NCI-H2171 treated with DMSO at 0.1 percent for 48 hours (cell line): ENCODE results near the gene BST1.
"Not testable (repeated sequence)": the region's sequence is repeated elsewhere in the genome, so short reads cannot be mapped to it uniquely, and the experiment has no call there.

Source experiments
- DNase-seq: peaks from one replicate; lab custom pipeline; 2025; lab: John Stamatoyannopoulos, UW

The BST1 gene

GRCh38 chr4:15746110-15746509 lies 43.2 kb downstream of the BST1 start:
- no peak for DNase-seq

DNA sequence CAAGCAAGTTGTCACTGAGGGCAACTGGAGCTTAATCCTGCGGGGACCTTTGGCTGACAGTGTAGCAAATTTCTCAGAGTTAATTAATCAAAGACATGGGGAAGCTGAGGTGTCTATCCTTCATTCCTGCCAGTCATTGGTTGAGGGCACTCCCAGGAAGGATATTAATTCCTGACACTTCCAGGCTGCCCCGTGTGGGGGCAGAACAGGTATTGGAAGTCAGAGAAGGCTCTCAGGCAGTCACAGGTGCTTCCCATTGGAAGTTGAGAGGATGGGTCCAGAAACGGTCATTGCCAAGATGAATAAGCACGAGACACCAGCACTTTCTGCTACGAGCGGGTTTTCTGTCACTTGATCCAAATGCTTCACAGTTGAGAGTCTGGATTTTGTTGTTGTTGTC lies 46.1 kb downstream of the BST1 start:
- DNase-seq, result no peak

- no peak for DNase-seq
Measured at GRCh38 chr4:15751153-15751552, 48.3 kb downstream of the BST1 start.

DNA sequence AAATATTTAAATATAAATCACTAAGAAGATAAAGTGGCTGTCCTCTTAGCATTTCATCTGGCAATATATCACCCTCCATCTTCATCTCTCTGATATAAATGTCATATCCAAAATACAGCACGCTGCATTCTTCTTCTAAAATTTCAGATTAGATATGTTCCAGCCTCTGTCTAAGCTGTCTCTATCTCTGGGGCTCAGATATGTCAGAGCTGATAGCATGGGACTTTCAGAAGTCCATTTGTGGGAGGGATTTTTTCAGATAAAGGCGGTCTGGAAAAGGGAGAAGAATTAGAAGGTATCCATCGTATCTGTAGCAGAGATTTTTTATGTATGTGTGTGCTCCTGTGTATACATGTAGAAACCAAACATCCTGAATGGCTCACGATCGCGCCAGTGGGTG lies 50.2 kb downstream of the BST1 start:
- no peak for DNase-seq

GRCh38 chr4:15753786-15754185 lies 50.9 kb downstream of the BST1 start:
- DNase-seq, result no peak

DNA sequence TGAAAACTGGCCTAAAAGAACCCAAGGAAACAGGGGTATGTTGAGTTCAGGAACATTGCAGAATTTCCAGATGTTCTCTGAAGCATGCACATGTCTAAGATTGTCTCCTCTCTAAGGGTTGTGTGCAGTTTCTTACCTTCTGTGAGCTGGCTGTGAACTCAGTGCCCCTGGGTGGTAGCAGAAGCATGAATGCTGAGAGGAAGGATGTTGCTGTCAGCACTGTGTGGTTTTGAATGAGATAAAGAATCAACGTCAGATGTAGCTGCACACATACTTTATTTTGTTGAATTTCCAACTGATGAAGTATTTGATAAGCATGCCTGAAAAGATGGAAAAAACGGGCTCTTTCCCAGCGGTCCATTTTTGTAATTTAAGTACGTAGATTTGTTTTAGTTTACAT lies 51.5 kb downstream of the BST1 start:
- DNase-seq, result no peak

- DNase-seq, result no peak
Measured at GRCh38 chr4:15755321-15756155, 52.7 kb downstream of the BST1 start.

DNA sequence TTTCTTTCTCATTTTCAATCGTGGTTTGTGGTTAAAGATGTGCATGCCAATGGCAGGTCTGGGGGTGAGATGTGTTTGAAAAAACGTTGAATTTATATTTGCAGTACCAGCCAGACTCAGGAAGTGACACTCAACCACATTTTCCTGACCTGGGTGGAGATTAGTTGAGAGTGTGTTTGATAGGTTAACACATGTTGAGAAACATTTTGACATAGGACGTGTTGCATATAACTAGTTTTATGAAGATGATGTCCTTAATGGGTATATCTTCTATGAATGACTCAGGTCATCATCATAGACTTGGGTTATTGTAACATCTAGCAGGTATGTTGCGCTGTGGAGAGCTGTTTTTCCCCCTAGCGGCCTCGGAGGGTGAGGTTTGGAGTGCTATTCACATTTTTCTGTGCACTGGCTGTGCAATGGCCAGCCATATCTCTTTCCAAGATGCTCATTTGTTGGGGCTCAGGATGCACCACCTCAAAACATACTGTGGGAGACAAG lies 53.5 kb downstream of the BST1 start:
- DNase-seq, result no peak

GRCh38 chr4:15757054-15757453 lies 54.2 kb downstream of the BST1 start:
- no peak for DNase-seq

DNA sequence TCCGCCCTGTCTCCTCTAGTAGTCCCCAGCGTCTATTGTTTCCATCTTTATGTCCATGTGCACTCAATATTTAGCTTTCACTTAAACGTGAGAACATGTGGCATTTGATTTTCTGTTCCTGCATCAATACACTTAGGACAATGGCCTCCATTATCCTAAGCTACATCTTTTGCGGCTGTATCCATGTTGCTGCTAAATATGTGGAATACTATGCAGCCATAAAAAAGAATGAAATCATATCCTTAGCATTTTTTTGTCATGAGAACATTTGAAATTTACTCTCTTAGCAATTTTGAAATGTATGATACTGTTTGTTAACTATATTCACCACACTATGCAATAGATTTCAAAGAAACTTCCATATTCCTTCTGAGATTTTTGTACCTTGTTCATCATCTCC lies 55.4 kb downstream of the BST1 start:
- no peak for DNase-seq

DNA sequence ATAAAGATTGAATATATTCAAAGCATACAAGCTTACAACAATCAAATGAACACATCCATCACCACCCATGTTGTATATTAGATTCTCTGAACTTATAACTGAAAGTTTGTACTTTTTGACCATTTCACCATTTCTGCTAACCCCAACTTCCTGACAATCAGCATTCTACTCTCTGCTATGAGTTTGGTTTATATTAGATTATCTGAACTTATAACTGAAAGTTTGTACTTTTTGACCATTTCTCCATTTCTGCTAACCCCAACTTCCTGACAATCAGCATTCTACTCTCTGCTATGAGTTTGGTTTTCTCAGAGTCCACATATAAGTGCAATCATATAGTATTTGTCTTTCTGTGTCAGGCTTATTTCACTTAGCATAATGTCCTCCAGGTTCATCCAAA lies 59.6 kb downstream of the BST1 start:
- not testable (repeated sequence) for DNase-seq

DNA sequence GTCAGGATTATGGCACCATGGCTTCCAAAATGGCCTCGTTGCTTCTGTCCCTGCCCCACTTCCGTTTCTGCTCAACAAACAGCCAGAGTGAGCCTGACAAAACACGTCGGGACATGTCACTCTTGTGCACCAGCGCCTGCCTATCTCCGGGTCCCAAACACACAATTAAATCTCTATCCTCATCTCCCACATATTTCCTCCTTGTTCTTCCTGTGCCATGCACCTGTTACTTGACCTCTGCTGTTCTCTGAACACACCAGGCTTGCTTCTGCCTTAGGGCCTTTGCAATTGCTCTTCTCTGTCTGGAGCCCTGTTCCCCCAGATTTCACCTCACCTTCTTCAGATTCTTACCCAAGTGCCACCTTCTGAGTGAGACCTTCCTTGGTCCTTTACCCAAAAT lies 62.5 kb downstream of the BST1 start:
- DNase-seq, result no peak

DNA sequence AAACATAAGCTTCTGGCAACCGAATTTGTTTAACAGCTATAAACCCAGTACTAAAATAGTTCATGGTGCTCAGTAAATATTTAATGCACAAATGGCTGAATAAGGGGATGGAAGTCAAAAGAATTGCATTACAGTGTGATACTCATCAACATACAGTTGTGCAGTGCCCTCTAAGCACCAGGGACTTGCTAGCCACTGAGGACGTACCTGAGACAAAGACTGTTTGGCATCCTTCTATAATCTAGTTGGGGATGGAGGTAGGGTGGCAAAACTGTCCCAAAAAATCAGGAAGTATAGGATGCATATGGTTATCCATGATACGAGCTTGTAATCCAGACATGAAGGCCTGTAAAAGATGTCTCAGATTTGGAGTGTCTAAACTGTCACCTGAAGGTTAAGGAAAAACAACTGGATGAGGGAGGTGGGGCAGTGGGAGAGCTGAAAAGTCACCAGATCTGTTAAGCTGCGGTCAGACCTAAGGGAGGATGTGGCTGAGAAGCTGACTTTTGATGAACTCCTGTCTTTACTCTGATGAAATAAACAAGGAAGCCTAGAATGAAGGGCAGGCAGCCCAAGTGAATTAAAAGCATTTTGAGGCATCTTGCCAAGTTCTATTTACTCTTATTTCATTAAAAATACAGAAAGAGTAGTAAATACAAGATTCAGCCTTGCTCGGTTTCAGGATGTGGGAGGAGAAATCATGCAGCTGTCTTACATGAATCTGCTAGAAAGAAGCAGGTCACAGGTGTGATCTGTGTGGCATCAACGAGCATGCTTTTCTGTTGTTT lies 63.2 kb downstream of the BST1 start:
- DNase-seq, result no peak

GRCh38 chr4:15766821-15767220 lies 64.0 kb downstream of the BST1 start:
- no peak for DNase-seq

DNA sequence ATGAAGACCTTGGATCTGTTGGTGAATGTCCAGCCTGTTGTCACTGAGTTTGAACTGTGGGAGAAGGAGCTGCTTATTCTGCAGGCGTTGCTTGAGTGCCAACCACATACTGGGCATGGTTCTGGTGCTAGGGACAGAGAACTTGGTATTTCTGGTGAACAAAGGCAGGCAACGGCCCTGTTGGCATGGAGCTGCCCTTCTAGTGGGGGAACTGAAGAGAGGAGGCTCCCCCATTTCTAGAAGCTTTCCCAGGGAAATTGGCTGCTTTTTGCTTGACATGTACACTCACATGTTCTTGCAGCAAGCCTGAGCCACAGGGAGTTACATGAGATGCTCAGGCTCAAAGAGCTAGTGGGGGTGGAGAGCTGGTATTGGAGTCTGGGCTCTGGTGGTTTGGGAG lies 66.3 kb downstream of the BST1 start:
- DNase-seq, result no peak

- DNase-seq, result no peak
Measured at GRCh38 chr4:15771216-15772058, 68.6 kb downstream of the BST1 start.

DNA sequence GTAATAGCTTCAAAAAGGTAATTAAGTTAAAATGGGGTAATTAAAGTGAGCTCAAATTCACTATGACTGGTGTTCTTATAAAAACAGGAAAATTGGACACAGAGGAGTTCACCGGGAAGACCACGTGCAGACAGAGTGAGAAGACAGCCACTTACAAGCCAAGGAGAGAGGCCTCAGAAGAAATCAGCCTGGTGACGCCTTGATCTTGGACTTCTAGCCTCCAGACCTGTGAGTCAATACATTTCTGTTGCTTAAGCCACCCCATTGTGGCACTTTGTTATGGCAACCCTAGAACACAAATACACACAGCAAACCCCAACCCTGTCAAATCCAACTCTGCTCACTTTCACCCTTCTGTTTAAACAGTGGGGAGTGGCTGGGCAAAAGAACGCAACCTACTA lies 71.2 kb downstream of the BST1 start:
- no peak for DNase-seq

DNA sequence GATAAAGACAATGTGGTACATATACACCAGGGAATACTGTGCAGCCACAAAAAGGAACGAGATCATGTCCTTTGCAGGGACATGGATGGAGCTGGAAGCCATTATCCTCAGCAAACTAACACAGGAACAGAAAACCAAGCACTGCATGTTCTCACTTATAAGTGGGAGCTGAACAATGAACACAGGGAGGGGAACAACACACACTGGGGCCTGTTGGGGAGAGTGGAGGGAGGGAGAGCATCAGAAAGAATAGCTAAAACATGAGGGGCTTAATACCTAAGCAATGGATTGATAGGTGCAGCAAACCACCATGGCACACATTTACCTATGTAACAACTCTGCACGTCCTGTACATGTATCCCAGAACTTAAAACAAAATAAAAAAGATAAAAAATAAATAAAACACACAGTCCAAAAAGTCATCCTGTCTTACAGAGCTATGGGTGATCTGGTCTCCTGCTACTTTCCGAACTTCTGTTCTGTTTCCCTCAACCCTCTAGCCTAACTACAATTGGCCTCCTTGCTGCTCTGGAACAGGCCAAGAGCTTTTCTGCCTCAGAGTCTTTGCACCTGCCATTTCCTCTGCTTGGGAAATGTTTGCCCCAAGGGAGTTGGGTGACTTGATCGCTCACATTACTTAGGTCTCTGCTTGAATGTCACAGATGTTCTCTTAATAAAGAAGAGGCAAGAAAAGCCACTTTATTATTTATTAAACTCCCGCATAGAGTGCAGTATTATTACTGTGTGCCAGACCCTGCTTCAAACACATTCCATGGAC lies 74.2 kb downstream of the BST1 start:
- DNase-seq, result peak; percentile 1

DNA sequence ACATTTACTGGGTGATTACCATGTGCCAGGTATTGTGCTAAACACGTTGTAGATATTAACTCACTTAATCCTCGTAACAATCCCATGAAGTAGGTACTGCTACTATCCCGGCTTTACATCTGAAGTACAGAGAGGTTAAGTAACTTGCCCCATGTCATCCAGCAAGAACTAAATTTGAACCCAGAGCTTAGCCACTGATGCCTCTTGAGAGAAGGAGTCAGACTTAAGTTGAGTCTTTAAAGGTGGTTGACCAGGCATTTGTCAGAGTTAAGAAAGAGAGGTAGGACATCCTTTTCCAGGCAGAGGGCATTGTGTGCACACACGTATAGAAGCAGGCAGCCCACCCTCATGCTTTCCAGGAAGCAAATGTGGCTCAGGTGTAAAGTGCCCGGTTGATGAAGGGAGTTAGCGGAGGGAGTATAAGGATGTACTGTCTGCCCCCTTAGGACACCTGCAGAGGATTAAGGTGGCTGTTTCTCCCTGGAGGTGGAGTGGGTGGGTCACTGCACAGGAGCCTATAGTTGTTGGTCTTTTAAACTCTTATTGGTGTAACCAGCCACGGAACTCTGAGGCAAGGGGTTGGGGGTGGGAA lies 74.9 kb downstream of the BST1 start:
- no peak for DNase-seq

DNA sequence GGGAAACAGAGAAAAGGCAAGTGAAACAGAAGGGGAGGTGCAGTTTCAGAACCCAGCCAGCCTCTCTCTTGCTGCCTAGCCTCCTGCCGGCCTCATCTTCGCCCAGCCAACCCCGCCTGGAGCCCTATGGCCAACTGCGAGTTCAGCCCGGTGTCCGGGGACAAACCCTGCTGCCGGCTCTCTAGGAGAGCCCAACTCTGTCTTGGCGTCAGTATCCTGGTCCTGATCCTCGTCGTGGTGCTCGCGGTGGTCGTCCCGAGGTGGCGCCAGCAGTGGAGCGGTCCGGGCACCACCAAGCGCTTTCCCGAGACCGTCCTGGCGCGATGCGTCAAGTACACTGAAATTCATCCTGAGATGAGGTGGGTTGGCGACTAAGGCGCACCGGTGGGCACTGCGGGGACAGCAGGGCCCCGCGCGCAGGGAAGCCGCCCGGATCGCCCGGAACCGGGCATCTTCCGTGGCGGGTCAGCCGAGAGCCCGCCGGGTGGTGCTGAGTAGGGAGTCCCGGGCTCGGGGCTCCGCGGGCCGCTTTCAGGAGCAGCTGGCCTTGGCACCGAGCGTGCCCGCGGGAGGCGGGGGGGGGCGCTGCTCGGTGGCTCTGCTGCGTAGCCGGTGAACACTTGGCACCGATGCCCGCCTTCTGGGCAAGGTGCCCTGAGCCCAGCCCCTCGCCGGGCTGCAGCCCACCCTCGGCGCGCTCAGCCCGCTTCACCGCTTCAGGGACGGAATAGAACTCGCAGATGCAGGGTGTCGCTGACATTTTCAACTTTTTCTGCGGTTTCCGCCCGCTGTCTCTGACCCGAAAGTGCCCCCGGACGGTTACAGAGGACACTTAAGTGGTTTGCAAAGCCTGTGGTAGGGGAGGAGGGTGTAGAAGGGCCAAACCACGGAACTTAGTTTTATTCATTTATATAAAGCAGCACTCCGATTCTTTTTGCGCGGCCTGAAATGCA lies 75.7 kb downstream of the BST1 start, which contains the start of gene CD38:
Gene CD38 (plus strand): TSS at position 40 of the 953 bp plus-strand sequence. CDS start 87 bp downstream, at position 127.
- DNase-seq, result no peak
